Coronary artery (tissue), 2 donors: ENCODE measurements around the gene CAPN1.

Experiments
- DNase-seq: peaks from one replicate; pipeline ENCODE4 v3.0.0-alpha.2; 2017; ENCODE audit warnings: low spot score
- H3K27ac ChIP-seq, 2 donors: fragments of 200-600 bp; sonication (generic); one replicate each; pipeline ENCODE4 v1.5.1; 2016 to 2019
- H3K4me3 ChIP-seq: fragments of 200-600 bp; sonication (generic); 2 replicates; pipeline ENCODE4 v1.5.1; 2016; ENCODE audit warnings: mild to moderate bottlenecking, moderate library complexity
- TF ChIP-seq, protein P1 (sequence below): fragments of 200-600 bp; sonication (generic); IDR thresholded peaks from one replicate; pipeline ENCODE4 v1.5.1; 2019; ENCODE audit warnings: antibody characterized with exemption

The CAPN1 gene

DNA sequence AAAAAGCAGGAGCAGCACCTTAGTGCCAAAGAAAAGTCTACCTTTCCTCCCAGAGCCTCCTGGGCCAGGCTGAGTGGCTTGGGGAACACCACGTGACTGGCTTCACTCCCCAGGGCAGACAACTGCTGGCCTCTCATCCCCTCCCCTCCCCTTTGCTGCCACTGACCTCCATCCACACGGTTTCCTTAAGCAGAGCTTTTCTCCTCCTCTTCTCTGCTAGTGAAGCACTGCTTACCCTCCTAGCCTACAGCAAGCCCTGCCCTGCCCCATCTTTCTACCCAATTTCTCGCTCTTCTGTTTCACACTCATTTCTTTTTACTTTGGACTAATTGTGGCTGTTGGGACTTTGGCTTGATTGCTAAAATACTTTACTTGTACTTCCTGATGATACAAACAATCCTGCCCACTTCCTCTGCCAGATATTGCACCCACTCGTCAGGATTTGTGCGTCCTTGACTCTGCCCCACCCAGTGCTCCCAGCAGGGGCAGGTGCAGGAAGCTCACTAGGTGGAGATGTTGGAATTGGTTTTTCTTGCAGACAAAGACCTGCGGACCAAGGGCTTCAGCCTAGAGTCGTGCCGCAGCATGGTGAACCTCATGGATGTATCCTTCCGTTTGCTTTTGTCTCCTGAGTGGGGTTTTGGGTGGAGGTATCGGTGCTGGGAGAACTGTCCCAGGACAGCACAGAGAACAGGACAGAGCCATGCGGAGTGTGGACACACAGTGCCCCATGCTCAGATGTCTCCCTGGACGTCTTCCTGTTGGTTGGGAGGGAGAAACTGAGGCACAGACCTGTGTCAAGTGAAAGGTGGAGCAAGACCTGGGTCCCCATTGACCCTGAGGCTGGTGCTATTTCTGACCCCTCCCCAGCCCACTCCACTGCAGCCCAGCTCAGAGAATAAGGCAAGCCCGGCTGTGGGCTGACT, 27.3 kb downstream of the CAPN1 start:
- TF ChIP-seq, protein P1, sequence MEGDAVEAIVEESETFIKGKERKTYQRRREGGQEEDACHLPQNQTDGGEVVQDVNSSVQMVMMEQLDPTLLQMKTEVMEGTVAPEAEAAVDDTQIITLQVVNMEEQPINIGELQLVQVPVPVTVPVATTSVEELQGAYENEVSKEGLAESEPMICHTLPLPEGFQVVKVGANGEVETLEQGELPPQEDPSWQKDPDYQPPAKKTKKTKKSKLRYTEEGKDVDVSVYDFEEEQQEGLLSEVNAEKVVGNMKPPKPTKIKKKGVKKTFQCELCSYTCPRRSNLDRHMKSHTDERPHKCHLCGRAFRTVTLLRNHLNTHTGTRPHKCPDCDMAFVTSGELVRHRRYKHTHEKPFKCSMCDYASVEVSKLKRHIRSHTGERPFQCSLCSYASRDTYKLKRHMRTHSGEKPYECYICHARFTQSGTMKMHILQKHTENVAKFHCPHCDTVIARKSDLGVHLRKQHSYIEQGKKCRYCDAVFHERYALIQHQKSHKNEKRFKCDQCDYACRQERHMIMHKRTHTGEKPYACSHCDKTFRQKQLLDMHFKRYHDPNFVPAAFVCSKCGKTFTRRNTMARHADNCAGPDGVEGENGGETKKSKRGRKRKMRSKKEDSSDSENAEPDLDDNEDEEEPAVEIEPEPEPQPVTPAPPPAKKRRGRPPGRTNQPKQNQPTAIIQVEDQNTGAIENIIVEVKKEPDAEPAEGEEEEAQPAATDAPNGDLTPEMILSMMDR = no peak
- no peak for DNase-seq
- no peak overlapping the region for H3K27ac ChIP-seq
- no peak overlapping the region for H3K4me3 ChIP-seq

DNA sequence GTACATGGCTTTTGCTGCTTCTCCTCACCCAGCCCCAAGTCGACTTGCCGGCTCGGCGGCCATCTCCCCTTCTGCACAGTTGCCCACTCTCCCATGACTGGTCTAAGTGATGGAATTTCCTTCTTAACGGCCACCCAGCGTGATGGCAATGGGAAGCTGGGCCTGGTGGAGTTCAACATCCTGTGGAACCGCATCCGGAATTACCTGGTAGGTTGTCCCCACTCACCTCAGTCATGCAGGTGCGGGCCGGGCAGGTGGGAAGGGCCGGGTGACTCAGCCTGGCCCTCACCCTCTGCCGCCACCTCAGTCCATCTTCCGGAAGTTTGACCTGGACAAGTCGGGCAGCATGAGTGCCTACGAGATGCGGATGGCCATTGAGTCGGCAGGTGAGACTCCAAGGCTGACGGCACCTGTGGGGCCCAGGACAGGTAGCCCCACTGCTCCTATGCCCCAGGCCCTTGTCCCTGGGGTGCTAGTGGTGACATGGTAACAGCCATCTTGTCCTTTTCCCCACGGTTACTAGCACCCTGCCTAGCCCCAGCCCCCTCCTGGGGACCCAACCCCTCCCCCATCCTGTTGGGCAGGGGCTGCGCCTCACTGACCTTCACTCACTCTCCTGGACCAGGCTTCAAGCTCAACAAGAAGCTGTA, 28.1 kb downstream of the CAPN1 start:
- no peak overlapping the region for H3K27ac ChIP-seq
- TF ChIP-seq, protein P1 = no peak

DNA sequence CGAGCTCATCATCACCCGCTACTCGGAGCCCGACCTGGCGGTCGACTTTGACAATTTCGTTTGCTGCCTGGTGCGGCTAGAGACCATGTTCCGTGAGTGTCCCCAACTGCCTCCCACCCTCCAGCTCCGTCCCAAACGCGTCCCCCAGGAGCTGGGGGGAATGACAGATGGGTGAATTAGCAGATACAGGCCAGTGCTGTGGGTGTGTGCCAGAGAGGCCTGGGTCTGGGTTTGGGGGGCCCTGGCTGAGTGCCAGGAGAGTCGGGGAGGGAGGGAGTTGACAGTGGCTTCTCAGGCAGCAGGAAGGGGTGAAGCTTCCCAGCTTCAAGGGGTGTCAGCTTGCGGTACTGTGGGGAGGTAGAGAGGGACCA, 28.6 kb downstream of the CAPN1 start:
- H3K27ac ChIP-seq = no peak overlapping the region
- DNase-seq = no peak
- H3K4me3 ChIP-seq = no peak overlapping the region
- TF ChIP-seq, protein P1 = no peak

More for the DNA sequence above, 28.1 kb downstream of the CAPN1 start:
- H3K4me3 ChIP-seq = no peak overlapping the region
- no peak for DNase-seq

DNA sequence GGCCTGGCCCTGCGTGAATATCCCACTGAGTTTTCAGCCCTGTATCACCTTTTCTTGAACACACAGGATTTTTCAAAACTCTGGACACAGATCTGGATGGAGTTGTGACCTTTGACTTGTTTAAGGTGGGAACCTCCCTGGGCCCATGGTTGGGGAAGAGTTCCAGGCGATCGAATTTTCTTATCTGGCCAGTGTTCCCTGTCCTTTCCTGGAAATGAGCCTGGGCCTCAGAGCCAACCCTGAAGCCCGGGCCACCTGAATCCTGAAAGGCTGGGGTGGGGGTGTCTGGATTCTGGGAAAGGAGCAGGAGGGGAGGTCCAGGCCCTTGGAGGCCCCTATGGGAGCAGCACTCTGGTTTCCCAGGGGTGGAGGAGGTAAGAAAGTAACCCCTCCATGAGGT, 29.0 kb downstream of the CAPN1 start:
- no peak overlapping the region for H3K27ac ChIP-seq
- no peak for DNase-seq
- H3K4me3 ChIP-seq = no peak overlapping the region
- TF ChIP-seq, protein P1 = no peak

DNA sequence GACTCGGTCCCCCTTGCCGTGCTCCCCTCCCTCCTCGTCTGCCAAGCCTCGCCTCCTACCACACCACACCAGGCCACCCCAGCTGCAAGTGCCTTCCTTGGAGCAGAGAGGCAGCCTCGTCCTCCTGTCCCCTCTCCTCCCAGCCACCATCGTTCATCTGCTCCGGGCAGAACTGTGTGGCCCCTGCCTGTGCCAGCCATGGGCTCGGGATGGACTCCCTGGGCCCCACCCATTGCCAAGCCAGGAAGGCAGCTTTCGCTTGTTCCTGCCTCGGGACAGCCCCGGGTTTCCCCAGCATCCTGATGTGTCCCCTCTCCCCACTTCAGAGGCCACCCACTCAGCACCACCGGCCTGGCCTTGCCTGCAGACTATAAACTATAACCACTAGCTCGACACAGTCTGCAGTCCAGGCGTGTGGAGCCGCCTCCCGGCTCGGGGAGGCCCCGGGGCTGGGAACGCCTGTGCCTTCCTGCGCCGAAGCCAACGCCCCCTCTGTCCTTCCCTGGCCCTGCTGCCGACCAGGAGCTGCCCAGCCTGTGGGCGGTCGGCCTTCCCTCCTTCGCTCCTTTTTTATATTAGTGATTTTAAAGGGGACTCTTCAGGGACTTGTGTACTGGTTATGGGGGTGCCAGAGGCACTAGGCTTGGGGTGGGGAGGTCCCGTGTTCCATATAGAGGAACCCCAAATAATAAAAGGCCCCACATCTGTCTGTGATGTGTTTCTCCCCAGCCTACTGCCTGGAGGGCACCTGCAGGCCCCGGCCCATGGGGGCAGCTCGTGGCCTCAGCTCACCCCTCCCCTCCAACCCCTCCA, 29.8 kb downstream of the CAPN1 start:
- H3K27ac ChIP-seq = no peak overlapping the region
- no peak for DNase-seq
- TF ChIP-seq, protein P1 = no peak
- no peak overlapping the region for H3K4me3 ChIP-seq

DNA sequence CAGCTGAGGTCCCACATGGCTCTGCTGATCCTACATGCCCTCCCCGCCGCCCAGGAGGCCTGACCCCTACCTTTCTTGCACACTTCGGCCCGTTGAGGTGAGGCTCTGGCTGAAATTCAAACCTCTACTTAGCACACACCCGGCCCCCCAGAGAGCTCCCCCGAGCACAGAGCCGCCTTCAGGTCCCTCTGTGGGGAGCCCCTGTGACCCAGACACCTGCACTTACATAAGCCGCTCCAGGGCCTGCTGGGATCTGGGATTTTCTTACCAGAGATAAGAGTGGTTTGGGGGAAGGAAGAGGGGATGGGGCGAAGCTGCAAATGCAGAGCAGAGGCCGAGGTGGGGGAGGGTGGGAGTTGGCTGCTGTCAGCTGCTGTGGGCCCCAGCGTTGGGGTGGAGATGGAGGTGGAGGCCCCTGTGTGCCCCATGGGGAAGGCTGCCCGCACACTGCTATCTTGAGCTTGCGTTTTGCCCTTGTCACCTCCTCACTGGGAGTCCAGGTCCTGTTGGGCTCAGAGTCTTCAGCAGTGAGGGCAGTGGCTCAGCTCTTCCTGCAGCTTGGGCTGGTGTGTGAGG, 30.6 kb downstream of the CAPN1 start:
- no peak overlapping the region for H3K4me3 ChIP-seq
- no peak overlapping the region for H3K27ac ChIP-seq
- TF ChIP-seq, protein P1 = no peak
- no peak for DNase-seq
